ENCODE results near the gene SRSF2.
"Not testable (repeated sequence)": the region's sequence is repeated elsewhere in the genome, so short reads cannot be mapped to it uniquely, and the experiment has no call there.

The SRSF2 gene

DNA sequence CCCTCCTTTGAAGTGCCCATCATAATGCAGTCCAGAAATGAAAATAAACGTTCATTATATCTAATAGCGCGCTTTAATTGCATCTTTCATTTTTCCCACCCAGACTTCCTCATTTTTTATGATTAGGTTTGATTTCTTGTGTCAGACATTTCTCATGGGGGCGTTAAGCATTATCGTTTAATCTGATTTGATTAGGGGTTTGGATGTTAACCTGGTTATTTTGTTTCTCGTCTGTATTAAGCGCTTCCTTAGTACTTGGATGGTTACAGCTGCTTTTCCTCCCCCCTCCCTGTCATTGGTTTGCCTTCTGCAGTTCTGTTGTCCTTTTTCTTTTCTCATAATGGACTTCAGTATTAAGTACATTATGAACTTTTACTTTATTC is 1.3 kb upstream of the SRSF2 start:
- no peak for DNase-seq (ENCODE audit: low spot score)

DNA sequence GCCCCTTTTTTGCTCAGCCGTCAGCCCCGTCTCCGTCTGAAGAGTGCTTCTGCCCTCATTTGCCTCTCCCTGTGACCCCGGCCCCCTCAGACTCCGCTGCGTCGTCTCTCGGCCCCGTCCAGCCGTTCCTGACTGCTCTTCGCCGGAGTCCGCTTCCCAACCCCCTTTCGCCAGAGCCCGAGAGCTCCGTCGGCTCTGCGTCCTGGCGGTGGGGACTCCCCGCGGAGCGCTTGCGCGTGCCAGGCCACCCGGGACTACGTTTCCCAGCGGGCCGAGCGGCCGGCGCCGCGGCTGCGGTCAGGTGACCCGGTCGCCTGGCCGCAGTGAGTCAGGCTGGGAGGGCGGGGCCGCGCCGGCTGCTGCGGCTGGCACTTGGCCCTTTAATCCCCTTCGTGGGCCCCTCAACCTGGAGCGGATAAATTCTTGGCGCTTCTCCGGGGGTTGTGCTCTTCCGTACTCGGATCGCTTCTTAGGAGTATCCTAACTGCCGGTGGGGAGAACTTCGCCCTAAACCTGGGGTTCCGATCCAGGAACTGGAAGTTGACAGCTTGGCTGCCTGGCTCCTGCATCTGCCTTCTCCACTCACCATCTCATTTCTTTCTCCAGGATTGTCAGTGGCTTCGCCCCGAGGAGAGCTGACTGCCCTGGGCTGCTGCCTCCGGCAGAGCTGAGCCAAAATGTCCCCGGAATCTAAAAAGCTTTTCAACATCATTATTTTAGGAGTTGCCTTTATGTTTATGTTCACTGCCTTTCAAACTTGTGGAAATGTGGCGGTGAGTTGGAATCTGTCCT is 741 bp upstream of the SRSF2 start, which contains the start of gene MFSD11:
Gene MFSD11, plus strand, starts transcription at position 444 of the 792 bp plus-strand sequence. Its CDS starts 234 bp downstream, at position 678.
- peak; percentile 97 for DNase-seq (ENCODE audit: low spot score)

DNA sequence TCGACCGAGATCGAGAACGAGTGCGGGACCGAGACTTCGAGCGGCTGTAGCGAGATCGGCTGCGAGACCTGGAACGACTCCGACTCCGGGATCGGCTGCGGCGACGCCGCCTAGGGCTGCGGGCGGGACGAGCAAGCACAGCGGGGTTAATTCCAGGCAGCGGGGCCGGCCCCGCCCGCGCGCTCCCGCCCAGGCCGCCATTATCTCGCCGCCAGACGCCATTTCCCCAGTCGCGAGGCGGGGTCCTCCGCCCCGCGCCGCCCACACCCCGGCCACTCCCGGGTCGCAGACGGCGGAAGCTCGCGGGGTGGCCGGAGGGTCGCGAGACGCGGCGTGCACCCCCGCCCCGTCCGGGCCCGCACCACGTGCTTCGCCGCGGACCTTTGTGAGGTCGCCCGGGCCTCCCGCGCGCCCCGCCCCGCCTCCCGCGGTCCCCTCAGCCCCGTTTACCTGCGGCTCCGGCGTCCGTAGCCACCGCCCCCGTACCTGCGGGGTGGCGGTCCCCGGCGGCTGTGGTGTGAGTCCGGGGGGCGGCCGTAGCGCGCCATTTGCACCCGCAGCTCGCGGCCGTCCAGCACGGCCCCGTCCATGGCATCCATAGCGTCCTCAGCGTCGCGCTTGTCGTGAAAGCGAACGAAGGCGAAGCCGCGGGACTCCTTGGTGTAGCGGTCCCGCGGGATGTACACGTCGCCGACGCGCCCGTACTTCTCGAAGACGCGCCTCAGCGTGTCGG is 616 bp downstream of the SRSF2 start:
- DNase-seq (ENCODE audit: low spot score): peak; percentile 75

DNA sequence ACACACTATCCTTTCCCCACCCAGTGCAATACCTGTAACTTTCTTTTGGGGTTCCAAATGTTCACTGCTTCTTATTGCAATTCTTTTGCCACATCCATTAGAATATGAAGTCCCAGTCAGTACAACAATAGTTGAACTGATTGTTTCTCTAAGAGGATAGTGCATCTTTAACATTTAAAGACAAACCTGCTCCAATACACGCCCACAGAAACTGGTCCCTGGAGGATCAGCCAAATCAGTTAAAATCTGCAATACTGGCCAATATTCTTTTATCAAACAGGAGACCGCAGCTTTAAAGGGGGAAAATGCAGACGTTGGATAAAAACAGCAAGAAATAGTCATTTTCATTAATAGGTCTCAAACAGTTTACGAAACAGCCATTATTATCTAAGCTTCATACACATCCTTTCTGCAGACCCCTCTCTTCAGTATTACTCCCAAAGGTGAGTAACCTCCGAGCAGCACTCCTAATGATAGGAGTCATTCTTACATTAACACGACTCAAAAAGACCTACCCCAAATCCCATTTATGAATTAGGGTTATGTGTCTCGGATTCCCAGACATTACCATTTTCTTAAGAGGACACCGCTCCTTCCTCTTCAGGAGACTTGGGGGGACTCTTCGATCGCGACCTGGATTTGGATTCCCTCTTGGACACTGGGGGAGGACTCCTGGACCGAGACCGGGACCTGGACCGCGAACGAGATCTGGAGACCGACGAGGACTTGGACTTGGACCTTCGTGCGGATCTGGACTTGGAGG is 1.4 kb downstream of the SRSF2 start:
- no peak for DNase-seq (ENCODE audit: low spot score)

DNA sequence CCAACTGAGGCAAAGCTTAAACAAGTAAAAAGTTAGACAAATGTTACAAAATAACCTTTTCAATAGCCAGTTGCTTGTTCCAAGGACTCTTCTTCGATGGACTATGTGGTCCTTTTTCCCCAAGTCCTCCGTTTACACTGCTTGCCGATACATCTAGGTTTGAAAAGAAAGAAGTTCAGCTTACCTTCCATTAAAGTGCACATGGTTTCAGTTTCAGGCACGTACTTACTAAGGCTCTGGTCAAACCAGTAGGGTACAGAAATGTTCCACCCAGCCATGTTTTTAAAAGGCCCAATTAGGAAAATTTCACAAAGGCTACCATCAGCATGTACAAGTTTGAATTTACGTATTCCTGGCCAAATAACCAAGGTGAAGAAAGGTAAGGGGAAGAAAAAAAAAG is 2.1 kb downstream of the SRSF2 start:
- DNase-seq (ENCODE audit: low spot score): no peak

DNA sequence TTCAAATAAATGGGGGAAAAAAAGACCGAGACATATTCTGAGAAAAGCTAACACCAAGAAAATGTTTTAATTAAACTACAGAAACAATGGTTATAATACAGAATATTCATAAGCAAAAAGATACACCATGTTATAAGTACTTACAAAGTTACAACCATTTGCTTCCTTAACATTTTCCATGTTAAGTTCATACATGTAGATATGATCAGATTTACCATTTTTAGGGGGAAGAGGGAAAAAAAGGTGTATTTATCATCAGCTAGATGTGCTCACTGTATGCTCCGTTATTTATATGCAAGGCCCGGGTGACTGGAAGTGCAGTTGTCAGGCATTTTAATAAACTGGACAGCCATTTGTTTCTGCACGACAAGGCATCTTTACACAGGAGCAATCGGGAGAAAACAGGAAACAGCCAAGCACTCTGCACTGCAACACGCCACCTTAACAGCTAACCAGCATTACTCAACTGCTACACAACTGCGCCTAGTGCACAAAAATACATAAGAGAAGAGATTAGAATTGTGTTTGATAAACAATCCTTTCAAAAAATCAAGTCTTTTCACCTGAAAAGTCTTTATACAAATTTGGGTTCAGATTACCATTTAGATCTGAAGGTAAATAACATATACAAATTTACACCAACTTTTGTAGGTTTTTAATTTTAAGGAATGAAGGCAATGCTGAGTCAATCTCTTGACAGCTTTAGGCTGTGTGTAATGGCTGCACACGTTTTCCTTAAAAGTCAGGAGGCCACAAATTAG is 2.9 kb downstream of the SRSF2 start:
- DNase-seq (ENCODE audit: low spot score): no peak

DNA sequence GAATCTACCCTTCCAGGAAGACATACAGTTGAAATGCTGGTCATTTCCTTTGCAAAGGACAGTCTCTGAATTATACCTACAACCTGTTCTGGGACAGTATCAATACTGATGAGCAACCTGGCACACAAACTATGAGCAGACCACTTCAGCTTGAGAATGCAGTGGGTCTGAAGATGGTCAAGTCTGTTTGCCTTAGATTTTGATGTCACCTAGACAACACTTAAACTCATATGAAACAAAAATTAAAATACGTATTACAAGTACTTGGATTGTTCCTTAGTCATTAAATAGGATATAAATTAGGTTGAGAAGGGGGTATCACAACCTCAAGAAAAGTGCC is 3.5 kb downstream of the SRSF2 start:
- no peak for DNase-seq (ENCODE audit: low spot score)

DNA sequence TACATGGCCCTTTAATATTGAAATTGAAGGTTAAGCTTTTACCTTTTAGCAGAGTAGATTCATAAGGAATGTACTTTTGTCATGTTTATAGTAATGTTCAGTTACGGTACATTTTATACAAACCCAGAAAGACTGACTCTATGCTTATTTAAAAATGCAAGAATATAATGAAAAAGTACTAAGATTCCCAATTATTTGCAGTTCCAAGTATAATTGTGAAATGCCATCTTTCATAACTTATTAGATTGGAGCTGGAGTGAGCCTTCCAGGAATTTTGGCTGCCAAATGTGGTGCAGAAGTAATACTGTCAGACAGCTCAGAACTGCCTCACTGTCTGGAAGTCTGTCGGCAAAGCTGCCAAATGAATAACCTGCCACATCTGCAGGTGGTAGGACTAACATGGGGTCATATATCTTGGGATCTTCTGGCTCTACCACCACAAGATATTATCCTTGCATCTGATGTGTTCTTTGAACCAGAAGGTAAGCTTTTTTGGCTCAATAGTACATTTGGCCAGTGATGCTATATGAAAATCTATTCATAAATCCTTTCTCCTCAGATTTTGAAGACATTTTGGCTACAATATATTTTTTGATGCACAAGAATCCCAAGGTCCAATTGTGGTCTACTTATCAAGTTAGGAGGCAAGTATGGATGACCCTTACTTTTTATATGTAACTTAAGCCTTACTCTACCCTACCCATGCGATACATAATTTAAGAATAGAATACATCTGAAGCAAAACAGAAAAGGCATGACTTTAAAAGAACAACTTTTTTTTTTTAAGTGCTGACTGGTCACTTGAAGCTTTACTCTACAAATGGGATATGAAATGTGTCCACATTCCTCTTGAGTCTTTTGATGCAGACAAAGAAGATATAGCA is 4.2 kb downstream of the SRSF2 start:
- DNase-seq (ENCODE audit: low spot score): no peak

DNA sequence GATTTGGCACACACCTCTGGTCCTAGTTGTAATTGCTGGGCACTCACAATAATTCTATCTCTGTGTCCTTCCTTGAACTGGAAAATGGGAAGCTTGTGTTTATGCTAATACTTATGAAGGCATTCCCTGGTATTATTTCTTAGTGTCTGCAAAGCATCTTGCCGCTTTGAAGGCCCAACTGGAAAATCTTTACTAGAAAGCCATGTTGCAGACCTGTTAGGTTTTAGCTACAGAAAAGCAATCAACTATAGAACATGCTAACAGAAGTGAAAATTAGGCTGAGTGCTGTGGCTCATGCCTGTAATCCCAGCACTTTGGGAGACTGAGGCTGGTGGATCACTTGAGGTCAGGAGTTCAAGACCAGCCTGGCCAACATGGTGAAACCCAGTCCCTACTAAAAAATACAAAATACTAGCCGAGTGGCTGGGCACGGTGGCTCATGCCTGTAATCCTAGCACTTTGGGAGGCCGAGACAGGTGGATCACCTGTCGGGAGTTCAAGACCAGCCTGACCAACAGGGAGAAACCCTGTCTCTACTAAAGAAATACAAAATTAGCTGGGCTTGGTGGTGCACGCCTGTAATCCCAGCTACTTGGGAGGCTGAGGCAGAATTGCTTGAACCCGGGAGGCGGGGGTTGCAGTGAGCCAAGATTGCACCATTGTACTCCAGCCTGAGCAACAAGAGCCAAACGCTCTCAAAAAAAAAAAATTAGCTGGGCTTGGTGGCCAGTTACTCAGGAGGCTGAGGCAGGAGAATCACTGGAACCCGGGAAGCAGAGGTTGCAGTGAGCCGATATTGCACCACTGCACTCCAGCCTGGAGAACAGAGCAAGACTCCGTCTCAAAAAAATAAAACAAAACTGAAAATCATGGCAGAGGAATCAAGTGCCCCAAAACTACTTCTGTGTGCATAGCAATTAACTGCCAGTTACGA is 5.1 kb downstream of the SRSF2 start:
- DNase-seq (ENCODE audit: low spot score): not testable (repeated sequence)

DNA sequence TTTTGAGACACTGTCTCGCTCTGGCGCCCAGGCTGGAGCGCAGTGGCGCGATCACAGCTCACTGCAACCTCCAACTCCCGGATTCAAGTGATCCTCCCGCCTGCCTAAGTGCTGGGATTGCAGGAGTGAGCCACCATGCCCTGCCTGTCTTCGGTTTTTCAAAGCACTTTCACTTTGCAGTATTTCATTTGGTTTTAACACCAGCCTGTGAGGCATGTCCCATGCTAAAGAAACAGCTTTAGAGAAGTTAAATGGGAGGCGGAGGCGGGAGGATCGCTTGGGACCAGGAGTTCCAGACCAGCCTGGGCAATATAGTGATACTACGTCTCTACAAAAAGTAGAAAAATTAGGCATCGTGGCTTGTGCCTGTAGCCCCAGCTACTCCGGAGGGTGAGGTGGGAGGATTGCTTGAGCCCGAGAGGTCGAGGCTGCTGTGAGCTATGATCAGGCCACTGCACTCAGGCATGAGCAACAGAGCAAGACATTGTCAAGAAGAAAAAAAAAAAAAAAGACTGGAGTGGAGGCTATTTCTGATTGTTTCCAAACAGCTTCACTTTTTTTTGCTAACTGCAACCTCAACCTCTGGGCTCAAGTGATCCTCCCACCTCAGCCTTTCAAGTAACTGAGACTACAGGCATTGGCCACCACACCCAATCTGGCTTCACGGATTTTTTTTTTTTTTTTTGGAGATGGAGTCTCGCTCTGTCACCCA is 9.2 kb downstream of the SRSF2 start:
- no peak for DNase-seq (ENCODE audit: low spot score)

DNA sequence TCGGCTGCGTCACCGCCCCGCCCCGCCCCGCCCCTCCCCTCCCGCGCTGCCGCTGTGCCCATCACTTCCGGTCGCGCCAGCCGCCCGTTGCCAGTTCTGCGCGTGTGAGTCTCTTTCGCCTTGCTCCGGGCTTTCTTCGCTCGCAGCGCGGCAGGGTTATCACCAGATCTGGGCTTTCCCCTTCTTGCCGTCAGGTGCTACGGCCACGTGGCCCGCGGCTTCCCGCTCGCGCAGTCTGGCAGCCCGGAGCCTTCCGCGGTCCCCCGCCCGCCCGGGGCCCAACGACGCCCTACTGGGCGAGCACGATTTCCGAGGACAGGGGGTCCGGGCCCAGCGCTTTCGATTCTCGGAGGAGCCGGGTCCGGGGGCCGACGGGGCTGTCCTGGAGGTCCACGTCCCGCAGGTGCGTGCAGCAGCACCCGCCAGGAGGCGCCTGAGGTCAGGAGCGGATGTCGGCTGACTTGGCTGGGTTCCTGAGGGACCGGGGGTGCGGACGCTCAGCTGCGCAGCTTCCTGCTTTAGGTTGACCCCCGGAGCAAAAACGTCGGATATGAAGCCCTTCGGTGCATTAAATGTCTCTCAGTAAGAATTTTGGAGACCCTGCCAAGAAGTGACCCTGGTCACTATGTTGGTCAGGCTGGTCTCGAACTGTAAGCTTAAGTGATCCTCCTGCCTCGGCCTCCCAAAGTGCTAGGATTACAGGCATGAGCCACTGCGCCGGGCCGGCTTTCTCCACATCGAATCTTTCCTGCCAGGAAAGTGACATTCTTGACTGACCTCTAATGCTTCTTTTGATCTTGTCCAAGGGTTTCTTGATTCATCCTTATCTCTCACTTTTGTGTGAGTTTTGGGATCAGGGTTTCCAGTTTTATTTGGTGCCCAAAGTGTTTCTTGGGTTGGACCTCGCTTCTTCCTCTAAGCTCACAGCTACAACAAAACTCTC is 10.1 kb downstream of the SRSF2 start, which contains the start of gene METTL23:
Gene METTL23, plus strand, starts transcription at position 64 of the 943 bp plus-strand sequence. CDS start 2,872 bp downstream, outside the sequence.
- DNase-seq (ENCODE audit: low spot score): peak; percentile 81

DNA sequence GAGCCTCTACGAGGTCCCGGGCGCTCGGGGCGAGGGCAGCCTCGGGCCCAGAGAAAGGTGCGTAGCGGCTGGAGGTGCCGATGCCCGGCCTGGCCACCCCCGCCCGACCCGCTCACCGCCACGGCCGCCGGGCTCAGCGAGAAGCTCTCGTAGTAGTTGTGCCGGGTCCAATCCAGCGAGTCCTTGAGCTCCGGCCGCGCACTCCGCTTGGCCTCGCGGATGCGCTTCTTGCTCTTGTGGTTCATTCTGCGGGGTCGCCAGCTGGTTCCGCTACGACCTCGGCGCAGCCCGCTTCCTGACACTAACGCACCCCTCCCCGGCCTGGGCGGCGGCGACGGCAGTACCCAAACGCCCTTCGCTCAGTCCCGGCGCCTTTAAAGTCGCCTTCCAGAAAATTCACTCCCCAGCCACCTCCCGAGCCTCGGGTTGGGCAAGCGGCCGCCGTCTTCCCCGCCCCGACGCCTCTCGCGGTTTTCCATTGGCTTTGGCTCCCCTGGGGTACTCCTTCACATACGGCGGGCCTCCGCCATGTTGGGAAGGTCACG is 10.8 kb downstream of the SRSF2 start, which contains the start of gene JMJD6:
Gene JMJD6, minus strand, starts transcription at position 376 of the 545 bp plus-strand sequence. Its CDS starts 131 bp downstream, at position 245.
- peak; percentile 94 for DNase-seq (ENCODE audit: low spot score)

DNA sequence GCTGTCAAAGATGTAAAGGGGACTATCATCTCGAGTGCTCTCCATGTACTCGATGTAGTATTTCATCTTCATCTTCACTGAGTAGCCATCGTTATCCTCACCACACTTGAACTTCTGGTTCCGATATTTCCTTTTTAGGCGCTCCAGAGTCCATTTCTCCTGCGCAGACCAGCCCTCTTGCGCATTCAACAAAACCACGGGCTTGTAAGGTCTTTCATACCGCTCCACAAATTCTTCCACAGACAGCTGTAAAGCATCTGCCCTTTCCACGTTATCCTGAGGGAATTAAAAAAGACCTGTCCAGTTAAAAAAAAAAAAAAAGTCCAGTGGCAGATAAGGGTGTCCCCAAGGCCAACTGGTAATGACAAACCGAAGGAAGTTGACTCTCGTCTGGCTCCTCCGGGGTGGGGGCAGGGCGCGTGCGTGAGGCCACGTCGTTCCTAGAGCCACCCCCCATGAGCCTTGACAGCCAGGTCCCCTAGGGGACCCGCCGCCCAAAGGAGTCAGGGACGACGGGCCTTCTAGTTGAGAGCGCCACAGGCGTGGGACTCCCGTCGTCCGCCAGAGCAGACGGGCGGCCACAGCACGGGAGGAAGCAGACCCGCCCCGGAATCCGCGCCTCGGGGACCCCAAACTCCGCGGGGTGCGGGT is 11.4 kb downstream of the SRSF2 start:
- DNase-seq (ENCODE audit: low spot score): peak; percentile 62

DNA sequence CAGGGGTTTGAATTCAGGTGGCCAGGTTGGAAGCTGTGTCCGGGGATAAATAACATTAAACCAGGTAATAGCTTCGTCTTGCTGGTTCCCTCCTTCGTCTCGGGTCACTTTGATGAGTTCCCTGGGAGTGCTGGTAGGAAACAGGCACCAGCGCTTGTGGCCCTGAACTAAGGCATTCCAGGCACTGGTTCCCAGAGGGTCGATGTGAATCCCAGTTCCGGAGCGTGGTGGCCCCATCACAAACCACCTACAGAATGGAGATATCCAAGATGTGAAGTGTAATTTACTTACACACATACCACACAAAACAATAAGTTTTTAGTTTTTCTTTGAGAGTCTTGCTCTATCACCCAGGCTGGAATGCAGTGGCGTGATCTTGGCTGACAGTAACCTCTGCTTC is 13.3 kb downstream of the SRSF2 start:
- no peak for DNase-seq (ENCODE audit: low spot score)

DNA sequence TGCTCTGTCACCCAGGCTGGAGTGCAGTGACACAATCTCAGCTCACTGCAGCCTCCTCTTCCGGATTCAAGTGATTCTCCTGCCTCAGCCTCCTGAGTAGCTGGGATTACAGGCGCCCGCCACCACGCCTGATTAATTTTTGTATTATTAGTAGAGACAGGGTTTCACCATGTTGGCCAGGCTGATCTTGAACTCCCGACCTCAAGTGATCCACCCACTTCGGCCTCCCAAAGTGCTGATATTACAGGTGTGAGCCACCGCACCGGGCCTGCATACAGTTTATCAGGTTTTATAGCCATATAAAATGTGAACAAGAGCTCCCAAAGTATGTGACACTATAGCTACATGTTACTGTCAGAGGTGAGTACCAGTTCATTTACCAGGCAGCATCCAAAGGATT is 14.2 kb downstream of the SRSF2 start:
- DNase-seq (ENCODE audit: low spot score): not testable (repeated sequence)

DNA sequence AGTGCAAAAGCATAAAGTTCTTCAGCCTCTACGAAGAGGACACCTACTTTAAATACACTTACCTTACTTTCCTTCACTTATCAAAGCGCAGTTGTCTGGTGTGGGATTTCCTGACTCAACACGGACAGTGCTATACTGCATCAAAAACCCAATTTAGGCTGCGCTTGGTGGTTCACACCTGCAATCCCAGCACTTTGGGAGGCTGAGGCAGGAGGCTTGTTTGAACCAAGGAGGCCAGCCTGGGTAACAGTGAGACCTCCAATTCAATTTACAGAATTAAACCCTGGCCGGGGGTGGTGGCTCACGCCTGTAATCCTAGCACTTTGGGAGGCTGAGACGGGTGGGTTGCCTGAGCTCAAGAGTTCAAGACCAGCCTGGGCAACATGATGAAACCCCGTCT is 14.9 kb downstream of the SRSF2 start:
- DNase-seq (ENCODE audit: low spot score): no peak

DNA sequence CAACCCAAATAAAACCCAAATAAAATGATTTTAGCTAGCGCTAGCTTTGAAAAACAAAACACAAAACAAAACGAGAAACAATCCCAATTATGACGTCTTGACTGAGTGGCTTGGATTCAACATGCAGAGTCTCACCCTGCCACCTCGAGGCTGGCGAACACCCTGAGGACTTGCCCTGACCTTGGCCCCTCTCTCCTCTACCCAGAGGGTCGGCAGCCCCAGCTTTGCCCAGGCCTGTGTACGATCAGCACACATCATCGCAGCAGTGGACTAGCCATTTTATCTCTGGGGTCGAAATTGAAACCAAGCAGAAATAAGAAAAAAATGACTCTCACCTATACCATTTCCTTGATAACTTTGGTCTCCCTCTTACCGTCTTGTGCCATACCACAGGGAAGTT is 15.7 kb downstream of the SRSF2 start:
- DNase-seq (ENCODE audit: low spot score): no peak

Data from AG20443 (cell line).